Activated T-cell treated with anti-CD3 and anti-CD28 coated beads for 4 hours (primary cell): Measurements from ENCODE around the gene ZNF799.
"Not testable (repeated sequence)": the region's sequence is repeated elsewhere in the genome, so short reads cannot be mapped to it uniquely, and the experiment has no call there.

Experiments
- DNase-seq: peaks from one replicate; pipeline ENCODE4 v3.0.0-alpha.2; 2020

The ZNF799 gene

GRCh38 chr19:12362236-12362635 is 38.8 kb downstream of the ZNF799 start:
- DNase-seq, result not testable (repeated sequence)

DNA sequence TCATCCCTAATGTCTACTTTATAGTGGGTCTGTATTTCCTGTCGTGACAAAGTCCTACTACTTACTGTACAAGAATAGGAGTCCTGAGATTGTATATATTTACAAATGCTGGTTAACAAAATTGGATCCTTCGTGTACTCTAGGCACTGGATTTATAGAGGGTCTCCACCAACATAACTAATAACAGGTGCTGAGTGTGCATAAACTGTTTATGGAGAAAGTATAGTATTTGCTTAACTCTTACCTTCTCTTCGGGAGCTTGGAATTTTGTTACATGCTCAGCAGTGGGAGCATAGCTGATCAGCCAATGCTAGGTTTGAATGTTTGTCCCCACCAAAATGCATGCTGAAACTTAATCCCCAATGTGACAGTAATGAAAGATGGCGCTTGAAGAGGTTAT is 47.7 kb downstream of the ZNF799 start:
- no peak for DNase-seq

DNA sequence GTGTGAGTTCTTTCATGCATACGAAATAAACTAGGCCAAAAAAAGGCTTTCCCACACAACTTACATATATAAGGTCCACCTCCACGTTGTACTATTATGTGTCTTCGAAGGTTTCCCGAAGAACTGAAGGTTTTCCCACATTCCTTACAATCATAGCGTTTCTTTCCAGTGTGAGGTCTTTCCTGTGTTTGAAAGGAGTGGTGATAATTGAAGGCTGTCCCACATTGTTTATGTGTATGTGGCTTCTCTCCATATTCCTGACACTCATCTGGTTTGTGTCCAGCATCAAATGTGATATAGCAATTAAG is 50.2 kb downstream of the ZNF799 start:
- DNase-seq, result no peak

DNA sequence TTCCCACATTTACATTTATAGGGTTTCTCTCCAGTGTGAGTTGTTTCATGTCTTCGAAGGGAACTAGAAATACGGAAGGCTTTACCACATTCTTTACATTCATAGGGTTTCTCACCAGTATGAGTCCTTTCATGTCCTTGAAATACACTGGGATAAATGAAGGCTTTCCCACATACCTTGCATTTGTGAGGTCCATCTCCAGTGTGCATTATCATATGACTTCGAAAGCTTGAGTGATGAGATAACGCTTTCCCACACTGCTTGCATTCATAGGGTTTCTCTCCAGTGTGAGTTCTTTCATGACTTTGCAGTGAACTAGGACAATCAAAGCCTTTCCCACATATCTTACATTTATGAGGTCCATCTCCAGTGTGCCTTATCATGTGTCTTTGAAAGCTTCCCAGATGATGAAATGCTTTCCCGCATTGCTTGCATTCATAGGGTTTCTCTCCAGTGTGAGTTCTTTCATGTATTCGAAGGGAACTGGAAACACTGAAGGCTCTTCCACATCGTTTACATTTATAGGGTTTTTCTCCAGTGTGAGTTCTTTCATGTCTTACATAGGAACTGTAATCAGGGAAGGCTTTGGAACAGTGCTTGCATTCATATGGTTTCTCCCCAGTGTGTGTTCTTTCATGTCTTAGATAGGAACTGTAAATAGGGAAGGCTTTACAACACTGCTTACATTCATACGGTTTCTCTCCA is 50.7 kb downstream of the ZNF799 start:
- DNase-seq, result no peak

DNA sequence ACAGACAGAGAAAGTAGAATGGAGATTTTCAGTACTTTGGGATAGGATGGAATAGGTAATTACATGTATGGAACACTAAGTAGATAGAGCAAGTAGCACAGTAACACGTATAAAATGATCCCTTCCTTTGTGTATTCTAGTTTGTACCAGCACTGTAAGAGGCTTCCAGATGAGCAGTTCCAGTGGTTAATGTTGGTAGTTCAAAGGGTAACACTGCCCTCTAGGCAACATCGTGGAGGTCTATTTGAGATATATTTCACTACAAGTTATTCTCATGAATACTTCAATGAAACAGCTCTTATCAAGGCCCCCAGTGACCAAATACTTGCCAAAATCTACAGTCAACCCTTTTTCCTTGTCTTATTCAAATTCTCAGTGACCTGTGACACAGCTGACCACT is 54.2 kb downstream of the ZNF799 start:
- DNase-seq, result no peak

- DNase-seq, result no peak
Measured at GRCh38 chr19:12345197-12345596, 55.9 kb downstream of the ZNF799 start.
